ENCODE measurements around the gene SSX2B.
"Not testable (repeated sequence)": the region's sequence is repeated elsewhere in the genome, so short reads cannot be mapped to it uniquely, and the experiment has no call there.

Gene SSX2B, protein sequence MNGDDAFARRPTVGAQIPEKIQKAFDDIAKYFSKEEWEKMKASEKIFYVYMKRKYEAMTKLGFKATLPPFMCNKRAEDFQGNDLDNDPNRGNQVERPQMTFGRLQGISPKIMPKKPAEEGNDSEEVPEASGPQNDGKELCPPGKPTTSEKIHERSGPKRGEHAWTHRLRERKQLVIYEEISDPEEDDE

DNA sequence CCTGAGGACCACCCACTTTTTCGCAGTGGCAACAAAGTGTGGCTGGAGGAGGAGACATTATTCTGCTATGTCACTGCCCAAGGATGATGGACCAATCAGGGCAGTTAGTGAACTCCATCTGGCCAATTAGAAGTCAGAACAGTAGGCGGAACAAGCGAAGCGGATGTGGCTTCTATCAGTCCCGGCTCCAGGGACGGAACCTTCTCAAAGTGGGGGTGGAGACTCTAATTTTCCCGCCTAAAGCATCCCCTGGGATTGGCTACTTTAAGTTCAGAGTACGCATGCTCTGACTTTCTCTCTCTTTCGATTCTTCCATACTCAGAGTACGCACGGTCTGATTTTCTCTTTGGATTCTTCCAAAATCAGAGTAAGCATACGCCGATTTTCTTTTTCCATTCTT, at the start of gene SSX2B:
TSS of gene SSX2B (plus strand) at position 301 of the 400 bp plus-strand sequence. CDS start 1,429 bp downstream, outside the sequence.
- in situ Hi-C loops (cut with HindIII; ENCODE audit: low sequenced_read_pairs), result not testable (repeated sequence)

DNA sequence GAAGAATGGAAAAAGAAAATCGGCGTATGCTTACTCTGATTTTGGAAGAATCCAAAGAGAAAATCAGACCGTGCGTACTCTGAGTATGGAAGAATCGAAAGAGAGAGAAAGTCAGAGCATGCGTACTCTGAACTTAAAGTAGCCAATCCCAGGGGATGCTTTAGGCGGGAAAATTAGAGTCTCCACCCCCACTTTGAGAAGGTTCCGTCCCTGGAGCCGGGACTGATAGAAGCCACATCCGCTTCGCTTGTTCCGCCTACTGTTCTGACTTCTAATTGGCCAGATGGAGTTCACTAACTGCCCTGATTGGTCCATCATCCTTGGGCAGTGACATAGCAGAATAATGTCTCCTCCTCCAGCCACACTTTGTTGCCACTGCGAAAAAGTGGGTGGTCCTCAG, 44.0 kb upstream of the SSX2B start, which contains the start of gene SSX2:
TSS of gene SSX2 (minus strand) at position 101 of the 400 bp plus-strand sequence. CDS start 1,429 bp downstream, outside the sequence.
- in situ Hi-C loops (cut with HindIII; ENCODE audit: low sequenced_read_pairs), result not testable (repeated sequence)

DNA sequence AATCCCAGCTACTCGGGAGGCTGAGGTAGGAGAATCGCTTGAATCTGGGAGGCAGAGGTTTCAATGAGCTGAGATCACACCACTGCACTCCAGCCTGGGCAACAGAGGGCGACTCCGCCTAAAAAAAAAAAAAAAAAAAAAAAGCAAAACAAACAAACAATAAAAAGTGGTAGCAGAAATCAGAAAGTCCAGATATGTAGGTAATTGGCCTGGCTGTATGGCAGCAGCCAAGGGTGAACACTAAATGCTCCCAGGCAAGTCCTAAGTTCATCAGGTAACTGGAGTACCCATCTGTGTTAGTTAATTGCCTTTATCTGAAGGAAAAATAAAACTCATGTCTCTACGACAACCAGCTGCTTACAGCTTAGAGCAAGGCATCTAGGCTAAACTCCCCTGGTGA, 14.9 kb downstream of the SSX2B start:
- in situ Hi-C loops (cut with HindIII; ENCODE audit: low sequenced_read_pairs), result not testable (repeated sequence)

DNA sequence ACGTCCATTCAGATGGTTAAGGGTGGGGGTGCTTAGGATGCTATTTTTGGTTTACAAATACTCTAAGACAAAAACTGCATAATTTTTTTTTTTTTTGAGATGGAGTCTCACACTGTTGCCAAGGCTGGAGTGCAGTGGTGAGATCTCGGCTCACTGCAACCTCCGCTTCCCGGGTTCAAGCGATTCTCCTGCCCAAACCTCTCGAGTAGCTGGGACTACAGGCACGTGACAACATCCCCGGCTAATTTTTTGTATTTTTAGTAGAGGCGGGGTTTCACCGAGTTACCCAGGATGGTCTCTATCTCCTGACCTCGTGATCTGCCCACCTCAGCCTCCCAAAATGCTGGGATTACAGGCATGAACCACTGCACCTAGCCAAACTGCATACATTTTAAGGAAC, 22.5 kb downstream of the SSX2B start:
- in situ Hi-C loops (cut with HindIII; ENCODE audit: low sequenced_read_pairs), result not testable (repeated sequence)

DNA sequence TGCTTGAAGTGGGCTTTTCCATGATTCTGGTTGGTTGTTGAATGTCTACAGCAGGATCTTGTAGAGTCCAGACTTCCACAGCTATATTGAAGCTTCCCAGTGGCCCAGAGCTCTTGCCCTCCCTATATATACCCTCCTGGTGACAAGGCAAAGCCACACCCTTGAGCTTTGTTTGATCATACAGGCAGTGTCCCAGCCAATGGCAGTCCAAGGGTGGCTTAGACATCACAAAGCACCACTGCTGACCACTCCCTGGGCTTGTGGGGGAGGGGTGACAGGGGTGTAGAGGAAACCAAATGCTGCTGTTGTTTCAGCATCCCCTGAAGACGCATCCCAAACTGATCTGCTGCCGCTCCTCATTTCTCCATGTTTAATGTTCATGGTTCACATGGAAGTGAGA, 46.3 kb downstream of the SSX2B start, which contains the start of gene SPANXN5:
TSS of gene SPANXN5 (minus strand) at position 101 of the 400 bp plus-strand sequence. CDS start at position 22, 79 bp downstream.
- in situ Hi-C loops (cut with HindIII; ENCODE audit: low sequenced_read_pairs), result not testable (repeated sequence)

DNA sequence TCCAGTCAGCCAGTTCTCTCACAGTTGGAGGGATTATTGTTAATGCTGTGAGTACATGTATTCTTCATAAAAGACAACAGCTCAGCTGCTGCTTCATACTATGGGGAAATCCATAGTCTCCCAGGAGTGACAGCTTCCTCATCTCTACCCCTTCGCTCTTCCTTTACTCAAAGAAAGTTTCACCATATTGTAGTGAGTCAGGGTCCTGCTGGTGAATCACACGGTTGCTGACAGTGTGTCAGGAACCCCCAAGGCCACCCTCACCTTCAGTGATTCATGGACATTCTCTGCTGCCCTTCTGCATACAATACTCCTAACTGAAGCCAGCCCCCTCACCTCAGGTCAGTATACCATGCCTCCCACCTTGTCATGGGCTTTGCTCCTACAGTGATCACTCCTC, 53.8 kb downstream of the SSX2B start:
- in situ Hi-C loops (cut with HindIII; ENCODE audit: low sequenced_read_pairs), result not testable (repeated sequence)

All from endothelial cell of hepatic sinusoid (primary cell).